Natural killer cell (primary cell): ENCODE results near the gene C1QTNF6. TPM values are rescaled to one million over a fixed set of nuclear protein-coding genes. Genes with fewer than 3 reads are reported as not detected.
A peak's percentile ranks its signal among the peaks of the same experiment; 100 is the strongest.

Experiments
- ATAC-seq, 3 donors: fragments of 150-1000 bp in 2 of 3; fragments of 200-7000 bp in 1 of 3; cut with Tn5 transposase; 1 replicate in 1 of 3; 2 replicates in 2 of 3; pipeline ENCODE4 v1.10.0; 2021; ENCODE audit warnings: mild to moderate bottlenecking in 2 of 3, moderate library complexity in 2 of 3
- DNase-seq, 2 donors: peaks; one replicate each; pipeline versions ENCODE4 v3.0.0 to v3.0.0-alpha.2; 2013 to 2021; ENCODE audit warnings: mixed read lengths in 1 of 2
- H3K27ac ChIP-seq: one replicate; pipeline ENCODE4 v1.5.1; 2013; ENCODE audit warnings: mild to moderate bottlenecking, low read length
- H3K27me3 ChIP-seq: one replicate; pipeline ENCODE4 v1.6.1; 2013; ENCODE audit warnings: low read length; ENCODE audit not compliant: control insufficient read depth, insufficient read depth
- H3K36me3 ChIP-seq: one replicate; pipeline ENCODE4 v1.6.1; 2013; ENCODE audit warnings: low read length; ENCODE audit not compliant: control insufficient read depth, insufficient read depth
- H3K4me1 ChIP-seq: one replicate; pipeline ENCODE4 v1.6.1; 2013; ENCODE audit warnings: low read length; ENCODE audit not compliant: control insufficient read depth, insufficient read depth
- H3K4me3 ChIP-seq: one replicate; pipeline ENCODE4 v1.5.1; 2013; ENCODE audit warnings: low read length
- H3K9me3 ChIP-seq: one replicate; pipeline ENCODE4 v1.6.1; 2013; ENCODE audit warnings: low read length; ENCODE audit not compliant: control insufficient read depth, insufficient read depth
- H3K27ac Mint-ChIP-seq, 2 donors: one replicate each; pipeline ENCODE4 v1.8.0; 2022; ENCODE audit warnings: mild to moderate bottlenecking in 2 of 2, mixed read lengths in 2 of 2, moderate library complexity in 1 of 2
- H3K27me3 Mint-ChIP-seq, 2 donors: one replicate each; pipeline ENCODE4 v1.8.0; 2022; ENCODE audit warnings: low read depth in 2 of 2, mixed read lengths in 2 of 2
- H3K36me3 Mint-ChIP-seq: one replicate; pipeline ENCODE4 v1.8.0; 2022; ENCODE audit warnings: mixed read lengths
- H3K4me1 Mint-ChIP-seq, 2 donors: one replicate each; pipeline ENCODE4 v1.8.0; 2022; ENCODE audit warnings: mixed read lengths in 2 of 2
- H3K4me3 Mint-ChIP-seq: one replicate; pipeline ENCODE4 v1.8.0; 2022; ENCODE audit warnings: mild to moderate bottlenecking, moderate library complexity, mixed read lengths
- H3K9me3 Mint-ChIP-seq, 2 donors: one replicate each; pipeline ENCODE4 v1.8.0; 2022; ENCODE audit warnings: mixed read lengths in 2 of 2
- WGBS: methylation state at CpG from one replicate; pipeline ENCODE4 v1.1.7; 2013; ENCODE audit warnings: missing lambda C conversion rate; ENCODE audit not compliant: insufficient coverage; 5-methylcytosine and 5-hydroxymethylcytosine counted together
- intact Hi-C: fragments of 100-400 bp; cut with micrococcal nuclease; formaldehyde crosslinking; loops from one replicate; pipeline ENCODE4 v1.14.2; 2022
- total RNA-seq, 4 donors: library from RNA; stranded (reverse); fragments of 120-200 nt in 1 of 4; gene quantifications; one replicate each; pipeline versions ENCODE4 v1.2.3 to v1.2.4, GENCODE V29; 2013 to 2022
- TF ChIP-seq, protein P1 (sequence below): fragments of 200-600 bp; IDR thresholded peaks from one replicate; pipeline ENCODE4 v1.8.0; 2022; ENCODE audit warnings: antibody characterized with exemption

The C1QTNF6 gene
- total RNA-seq, 3 donors from 2014 or later (not counting 1 experiment from before 2014, with no cell fraction given) = 6.0 to 10.3 (median 6.7) TPM

GRCh38 chr22:37223965-37224551, 36.0 kb upstream of the C1QTNF6 start:
- H3K36me3 ChIP-seq = peaks cover 51% of the 10 kb centered on the region
- no peaks in the 10 kb centered on the region for H3K27me3 ChIP-seq
- H3K4me3 ChIP-seq = no peak overlapping the region
- peak overlapping the region; percentile 78 for H3K27ac ChIP-seq
- ATAC-seq (peak in 2 of 3 donors; percentile 18 to 34), DNase-seq (peak in 1 of 2 donors; percentile 62)
- H3K9me3 Mint-ChIP-seq = peaks cover 0 to 3% of the 10 kb centered on the region in 2 donors
- H3K4me1 ChIP-seq = peaks cover 93% of the 10 kb centered on the region
- H3K27ac Mint-ChIP-seq = peak overlapping the region; percentile 91
- 45% methylated on average over 3 of the region's 3 CpGs for WGBS
- peak overlapping the region; percentile 57 for H3K4me3 Mint-ChIP-seq
- no peaks in the 10 kb centered on the region for H3K9me3 ChIP-seq
- H3K27me3 Mint-ChIP-seq = no peaks in the 10 kb centered on the region
- TF ChIP-seq, protein P1, sequence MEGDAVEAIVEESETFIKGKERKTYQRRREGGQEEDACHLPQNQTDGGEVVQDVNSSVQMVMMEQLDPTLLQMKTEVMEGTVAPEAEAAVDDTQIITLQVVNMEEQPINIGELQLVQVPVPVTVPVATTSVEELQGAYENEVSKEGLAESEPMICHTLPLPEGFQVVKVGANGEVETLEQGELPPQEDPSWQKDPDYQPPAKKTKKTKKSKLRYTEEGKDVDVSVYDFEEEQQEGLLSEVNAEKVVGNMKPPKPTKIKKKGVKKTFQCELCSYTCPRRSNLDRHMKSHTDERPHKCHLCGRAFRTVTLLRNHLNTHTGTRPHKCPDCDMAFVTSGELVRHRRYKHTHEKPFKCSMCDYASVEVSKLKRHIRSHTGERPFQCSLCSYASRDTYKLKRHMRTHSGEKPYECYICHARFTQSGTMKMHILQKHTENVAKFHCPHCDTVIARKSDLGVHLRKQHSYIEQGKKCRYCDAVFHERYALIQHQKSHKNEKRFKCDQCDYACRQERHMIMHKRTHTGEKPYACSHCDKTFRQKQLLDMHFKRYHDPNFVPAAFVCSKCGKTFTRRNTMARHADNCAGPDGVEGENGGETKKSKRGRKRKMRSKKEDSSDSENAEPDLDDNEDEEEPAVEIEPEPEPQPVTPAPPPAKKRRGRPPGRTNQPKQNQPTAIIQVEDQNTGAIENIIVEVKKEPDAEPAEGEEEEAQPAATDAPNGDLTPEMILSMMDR = no peak
- H3K4me1 Mint-ChIP-seq = peaks cover 82 to 84% of the 10 kb centered on the region in 2 donors
- intact Hi-C loops = no loop called here
- H3K36me3 Mint-ChIP-seq = peaks cover 20% of the 10 kb centered on the region

DNA sequence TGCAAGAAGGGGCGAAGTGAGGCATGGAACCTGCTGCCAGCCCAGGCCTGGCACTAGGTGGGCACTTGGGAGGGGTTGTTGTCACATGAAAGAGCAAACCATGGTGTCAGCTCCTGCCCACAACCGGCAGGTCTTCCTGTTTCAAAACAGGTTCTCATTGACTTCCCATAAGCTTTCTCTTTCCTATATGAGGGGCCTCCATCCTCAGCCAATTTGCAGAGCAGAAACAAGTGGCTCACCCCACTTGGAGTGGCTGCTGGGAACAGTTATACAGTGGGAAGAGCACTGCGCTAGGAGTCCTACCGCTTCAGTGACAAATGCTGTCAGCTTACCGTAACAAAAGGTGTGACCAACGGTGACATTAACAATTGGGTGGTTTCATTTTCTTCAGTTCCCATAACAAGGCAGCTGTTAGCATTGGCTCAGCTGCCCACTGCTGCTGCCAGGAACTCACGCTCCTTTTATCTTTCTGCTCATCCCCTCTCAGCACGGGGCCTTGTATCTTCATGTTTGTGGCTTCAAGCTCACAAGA, 34.5 kb upstream of the C1QTNF6 start:
- peaks cover 71 to 83% of the 10 kb centered on the region in 2 donors for H3K4me1 Mint-ChIP-seq
- no peaks in the 10 kb centered on the region for H3K27me3 Mint-ChIP-seq
- TF ChIP-seq, protein P1 = no peak
- peak overlapping the region; percentile 91 for H3K27ac Mint-ChIP-seq
- peaks cover 88% of the 10 kb centered on the region for H3K4me1 ChIP-seq
- WGBS = 4% methylated on average over 8 of the region's 8 CpGs
- peak overlapping the region; percentile 76 for H3K4me3 Mint-ChIP-seq
- H3K9me3 Mint-ChIP-seq = peaks cover 0 to 3% of the 10 kb centered on the region in 2 donors
- peak in 1 of 2 donors; percentile 76 for DNase-seq
- no peaks in the 10 kb centered on the region for H3K9me3 ChIP-seq
- peak overlapping the region; percentile 83 for H3K27ac ChIP-seq
- intact Hi-C loops = no loop called here
- no peak overlapping the region for H3K4me3 ChIP-seq
- peaks cover 20% of the 10 kb centered on the region for H3K36me3 Mint-ChIP-seq
- peaks cover 36% of the 10 kb centered on the region for H3K36me3 ChIP-seq
- ATAC-seq = peak; percentile 60 to 76 (median 70)
- no peaks in the 10 kb centered on the region for H3K27me3 ChIP-seq

DNA sequence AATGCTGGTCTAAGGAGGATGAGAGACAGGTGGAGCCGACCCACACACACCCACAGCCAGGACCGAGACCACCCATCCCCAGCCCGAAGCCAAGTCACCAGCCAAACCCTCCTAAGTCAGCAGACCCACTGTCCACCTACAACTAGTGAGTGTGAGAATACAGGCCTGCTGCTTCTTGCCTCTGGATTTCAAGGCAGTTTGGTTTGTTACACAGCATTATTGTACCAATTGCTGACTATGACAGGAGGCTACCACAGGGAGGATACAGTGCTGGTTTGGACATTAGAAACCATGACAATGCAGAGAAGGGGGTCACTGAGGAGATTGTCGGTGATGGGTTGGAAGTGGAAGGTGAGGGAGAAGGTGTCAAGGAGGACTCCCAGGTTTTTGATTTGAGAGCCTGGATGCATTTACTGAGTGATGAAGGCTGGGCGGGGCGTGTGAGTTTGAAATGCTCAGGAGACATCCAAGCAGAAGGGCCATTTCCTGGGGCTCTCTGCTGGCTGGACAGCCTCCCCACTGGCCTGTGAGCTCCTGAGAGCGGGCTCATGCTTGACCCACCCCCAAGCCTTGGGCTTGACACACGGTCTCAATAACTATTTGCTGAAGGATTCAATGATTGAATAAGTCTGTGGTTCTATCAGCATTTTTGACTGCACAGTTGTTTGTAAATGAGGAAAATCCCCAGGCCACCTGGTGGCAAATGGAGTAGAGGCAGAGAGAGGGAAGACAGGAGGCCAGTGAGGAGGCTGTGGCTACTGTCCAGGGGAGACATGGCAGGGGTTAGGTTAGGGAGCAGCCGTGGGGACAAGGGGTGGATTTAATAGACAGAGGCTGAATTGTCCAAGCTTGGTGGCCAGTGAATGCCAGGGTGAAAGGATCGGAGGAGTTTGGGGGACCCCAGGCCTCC, 33.6 kb upstream of the C1QTNF6 start:
- Mint-ChIP-seq H3K4me1 (peaks cover 70 to 83% of the 10 kb centered on the region in 2 donors), H3K27ac (peak overlapping the region; percentile 91), H3K36me3 (peaks cover 20% of the 10 kb centered on the region), H3K4me3 (peak overlapping the region; percentile 76), H3K27me3 (peaks cover 0 to under 1% of the 10 kb centered on the region in 2 donors), H3K9me3 (peaks cover 0 to 3% of the 10 kb centered on the region in 2 donors)
- no peaks in the 10 kb centered on the region for H3K9me3 ChIP-seq
- intact Hi-C loops = no loop called here
- peak overlapping the region; percentile 83 for H3K27ac ChIP-seq
- no peaks in the 10 kb centered on the region for H3K27me3 ChIP-seq
- ATAC-seq = peak in 1 of 3 donors; percentile 8
- no peak overlapping the region for H3K4me3 ChIP-seq
- whole genome bisulfite sequencing = 97% methylated on average over 10 of the region's 10 CpGs
- TF ChIP-seq, protein P1 = peak; percentile 30
- peak in 1 of 2 donors; percentile 49 for DNase-seq
- H3K4me1 ChIP-seq = peaks cover 85% of the 10 kb centered on the region
- peaks cover 34% of the 10 kb centered on the region for H3K36me3 ChIP-seq
